HL-60/S4 treated with retinoic acid at 250 ng/mL for 4 days and 3 days (cell line): Measurements from ENCODE around the gene DCTN1.
"Not testable (repeated sequence)": the region's sequence is repeated elsewhere in the genome, so short reads cannot be mapped to it uniquely, and the experiment has no call there.

ENCODE experiments used
- in situ Hi-C: fragments of 300-500 bp; cut with MboI; formaldehyde crosslinking; loops from 2 replicates; pipeline ENCODE4 v1.7.0; 2022; ENCODE audit warnings: low sequenced_read_pairs

Gene DCTN1

GRCh38 chr2:74379851-74380789 is at the start of gene DCTN1:
Gene DCTN1, minus strand, starts transcription at chr2:74380311. Its CDS starts 274 bp downstream, at chr2:74380037.
- in situ Hi-C loops: no loop called here

GRCh38 chr2:74428675-74429074 is 48.6 kb upstream of the DCTN1 start:
- in situ Hi-C loops: no loop called here

- in situ Hi-C loops: no loop called here
These were observed 47.4 kb upstream of the DCTN1 start for GRCh38 chr2:74427551-74427950.

- in situ Hi-C loops: no loop called here
These were observed 46.2 kb upstream of the DCTN1 start for GRCh38 chr2:74426181-74426758.

- in situ Hi-C loops: no loop called here
These were observed 45.4 kb upstream of the DCTN1 start for GRCh38 chr2:74425523-74425922.

GRCh38 chr2:74424995-74425406 is 44.9 kb upstream of the DCTN1 start:
- in situ Hi-C loops: no loop called here

GRCh38 chr2:74424139-74424992 is 44.3 kb upstream of the DCTN1 start:
- in situ Hi-C loops: no loop called here

GRCh38 chr2:74423231-74424095 is 43.4 kb upstream of the DCTN1 start:
- in situ Hi-C loops: no loop called here

GRCh38 chr2:74421221-74421870 is 41.2 kb upstream of the DCTN1 start, which contains the start of the genes C2orf81 and WDR54:
Gene C2orf81, minus strand, starts transcription at chr2:74421619. Its CDS starts 59 bp downstream, at chr2:74421560.
Gene WDR54, plus strand, starts transcription at chr2:74421730. Its CDS starts 424 bp downstream, at chr2:74422154.
- in situ Hi-C loops: no loop called here

GRCh38 chr2:74420443-74421103 is 40.5 kb upstream of the DCTN1 start:
- in situ Hi-C loops: not testable (repeated sequence)

- in situ Hi-C loops: no loop called here
These were observed 39.9 kb upstream of the DCTN1 start for GRCh38 chr2:74420006-74420405.

GRCh38 chr2:74419345-74419744 is 39.2 kb upstream of the DCTN1 start:
- in situ Hi-C loops: no loop called here

GRCh38 chr2:74418312-74418711 is 38.2 kb upstream of the DCTN1 start:
- in situ Hi-C loops: no loop called here

- in situ Hi-C loops: no loop called here
These were observed 37.7 kb upstream of the DCTN1 start for GRCh38 chr2:74417763-74418162.

- in situ Hi-C loops: no loop called here
These were observed 37.1 kb upstream of the DCTN1 start for GRCh38 chr2:74417197-74417596.

GRCh38 chr2:74416778-74417177 is 36.7 kb upstream of the DCTN1 start:
- in situ Hi-C loops: no loop called here

GRCh38 chr2:74415762-74416395 is 35.8 kb upstream of the DCTN1 start:
- in situ Hi-C loops: no loop called here

GRCh38 chr2:74414881-74415761 is 35.0 kb upstream of the DCTN1 start:
- in situ Hi-C loops: no loop called here
